Right lobe of liver (tissue), 4 donors: Measurements from ENCODE around the gene PDE1C.

Source experiments
- CTCF ChIP-seq, 4 donors: fragments of 200-600 bp in 3 of 4; fragments of 450-650 bp in 1 of 4; IDR thresholded peaks; one replicate each; pipeline versions ENCODE4 v1.5.1 to v1.8.0; 2016 to 2022; ENCODE audit warnings: antibody characterized with exemption in 4 of 4, mild to moderate bottlenecking in 2 of 4
- POLR2A ChIP-seq: fragments of 450-650 bp; IDR thresholded peaks from one replicate; pipeline ENCODE4 v1.6.1; 2017; ENCODE audit warnings: antibody characterized with exemption, mild to moderate bottlenecking
- donor health status: DM: no; HTN: no; CAD: no.
- donor health status: DM: no; HTN: no; CAD: no.
- donor health status: DM: no; HTN: yes; CAD: no.

GRCh38 chr7:31970501-31970900, 99.7 kb downstream of the PDE1C start:
- no peak for TF ChIP-seq POLR2A
- TF ChIP-seq CTCF (IDR thresholded peaks at IDR 0.05): no peak
